ENCODE results near the gene ST8SIA4.

ST8SIA4 gene

DNA sequence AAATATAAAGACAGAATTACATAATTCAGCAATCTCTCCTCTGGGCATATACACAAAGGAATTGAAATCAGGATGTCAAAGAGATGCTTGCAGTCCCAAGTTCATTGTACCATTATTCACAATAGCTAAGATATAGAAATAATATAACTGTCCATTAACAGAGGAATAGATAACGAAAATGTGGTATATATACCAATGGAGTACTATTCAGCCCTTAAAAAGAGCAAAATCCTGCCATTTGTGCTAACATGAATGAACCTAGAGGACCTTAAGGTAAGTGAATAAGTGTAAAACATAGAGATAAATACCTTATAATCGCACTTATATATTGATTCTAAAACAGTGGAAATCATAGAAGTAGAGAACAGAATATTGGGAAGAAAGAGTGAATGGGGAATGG, 7.0 kb downstream of the ST8SIA4 start:
- no peaks in the 10 kb centered on the region for H3K36me3 ChIP-seq (ENCODE audit: insufficient read depth, insufficient read length, low read length)
- TF ChIP-seq YY1 (IDR thresholded peaks at IDR 0.05; ENCODE audit: insufficient read depth, insufficient read length) (no peak), SUZ12 (IDR thresholded peaks at IDR 0.05; ENCODE audit: extremely low read depth, insufficient read depth, insufficient read length) (no peak)
- H3K4me1 ChIP-seq (ENCODE audit: insufficient read depth, insufficient read length), result no peaks in the 10 kb centered on the region
- H3K4me3 ChIP-seq (ENCODE audit: insufficient read length, low read depth), result no peak overlapping the region
- DNase-seq (ENCODE audit: low read depth, low spot score), result no peak
- no peak overlapping the region for H3K9ac ChIP-seq (ENCODE audit: insufficient read length, low read depth)
- H3K27me3 ChIP-seq (ENCODE audit: insufficient read depth, insufficient read length), result peaks cover 13% of the 10 kb centered on the region
- H3K9me3 ChIP-seq (ENCODE audit: insufficient read depth, low read length), result no peaks in the 10 kb centered on the region

DNA sequence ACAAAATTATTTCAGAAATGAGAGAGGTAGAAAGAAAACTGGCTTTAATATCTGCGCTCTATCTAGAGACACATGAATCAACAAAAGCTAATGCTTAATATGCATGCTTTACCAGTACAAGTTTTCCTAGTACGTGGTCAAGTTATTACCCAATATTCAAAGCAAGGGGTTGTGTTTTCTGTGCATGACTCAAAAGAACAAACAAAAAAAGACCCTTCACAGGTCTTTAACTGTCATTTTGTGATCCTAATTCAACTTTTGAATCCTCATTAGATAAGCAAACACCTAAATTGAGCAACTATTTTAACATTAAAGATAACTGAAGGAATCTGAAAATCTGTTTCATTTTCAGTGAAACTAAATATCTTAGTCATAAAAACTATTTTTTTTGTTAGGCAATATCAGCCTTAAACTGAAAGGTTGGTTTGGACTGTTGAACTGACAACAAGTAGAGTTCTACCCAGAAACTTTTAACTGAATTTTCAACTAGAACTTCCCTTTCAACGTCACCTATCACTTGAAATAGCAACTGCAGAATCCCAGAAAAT, 12.5 kb downstream of the ST8SIA4 start:
- Histone ChIP-seq H3K27me3 (ENCODE audit: insufficient read depth, insufficient read length) (no peaks in the 10 kb centered on the region), H3K9ac (ENCODE audit: insufficient read length, low read depth) (no peak overlapping the region), H3K9me3 (ENCODE audit: insufficient read depth, low read length) (no peaks in the 10 kb centered on the region), H3K4me1 (ENCODE audit: insufficient read depth, insufficient read length) (no peaks in the 10 kb centered on the region), H3K36me3 (ENCODE audit: insufficient read depth, insufficient read length, low read length) (no peaks in the 10 kb centered on the region), H3K4me3 (ENCODE audit: insufficient read length, low read depth) (no peak overlapping the region)
- TF ChIP-seq SUZ12 (IDR thresholded peaks at IDR 0.05; ENCODE audit: extremely low read depth, insufficient read depth, insufficient read length) (no peak), ZNF274 (IDR thresholded peaks at IDR 0.05; ENCODE audit: low read depth, low read length) (no peak), YY1 (IDR thresholded peaks at IDR 0.05; ENCODE audit: insufficient read depth, insufficient read length) (no peak)
- DNase-seq (ENCODE audit: low read depth, low spot score), result no peak

DNA sequence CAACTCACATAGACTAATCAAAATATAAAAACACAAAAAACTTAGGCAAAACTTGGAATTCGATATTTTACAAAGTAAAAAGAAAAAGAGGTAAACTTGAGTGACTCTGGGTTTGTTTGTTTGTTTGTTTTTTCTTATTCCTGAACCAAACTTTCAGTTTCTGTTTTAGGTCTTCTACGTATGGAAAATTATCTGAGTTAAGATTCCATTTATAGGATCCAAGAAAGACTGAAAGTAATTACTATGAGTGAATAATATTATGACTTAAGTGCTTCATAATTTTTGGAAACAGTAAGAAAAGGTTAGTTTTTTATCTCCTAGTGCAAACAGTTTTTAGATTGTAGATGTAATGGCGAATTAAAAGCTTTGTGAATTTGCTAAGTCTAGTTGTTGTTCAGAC, 13.2 kb downstream of the ST8SIA4 start:
- H3K4me3 ChIP-seq (ENCODE audit: insufficient read length, low read depth), result no peak overlapping the region
- H3K9ac ChIP-seq (ENCODE audit: insufficient read length, low read depth), result no peak overlapping the region
- H3K27me3 ChIP-seq (ENCODE audit: insufficient read depth, insufficient read length), result no peaks in the 10 kb centered on the region
- H3K4me1 ChIP-seq (ENCODE audit: insufficient read depth, insufficient read length), result no peaks in the 10 kb centered on the region
- no peaks in the 10 kb centered on the region for H3K36me3 ChIP-seq (ENCODE audit: insufficient read depth, insufficient read length, low read length)
- no peaks in the 10 kb centered on the region for H3K9me3 ChIP-seq (ENCODE audit: insufficient read depth, low read length)
- no peak for DNase-seq (ENCODE audit: low read depth, low spot score)
- TF ChIP-seq ZNF274 (IDR thresholded peaks at IDR 0.05; ENCODE audit: low read depth, low read length) (no peak), SUZ12 (IDR thresholded peaks at IDR 0.05; ENCODE audit: extremely low read depth, insufficient read depth, insufficient read length) (no peak), YY1 (IDR thresholded peaks at IDR 0.05; ENCODE audit: insufficient read depth, insufficient read length) (no peak)

DNA sequence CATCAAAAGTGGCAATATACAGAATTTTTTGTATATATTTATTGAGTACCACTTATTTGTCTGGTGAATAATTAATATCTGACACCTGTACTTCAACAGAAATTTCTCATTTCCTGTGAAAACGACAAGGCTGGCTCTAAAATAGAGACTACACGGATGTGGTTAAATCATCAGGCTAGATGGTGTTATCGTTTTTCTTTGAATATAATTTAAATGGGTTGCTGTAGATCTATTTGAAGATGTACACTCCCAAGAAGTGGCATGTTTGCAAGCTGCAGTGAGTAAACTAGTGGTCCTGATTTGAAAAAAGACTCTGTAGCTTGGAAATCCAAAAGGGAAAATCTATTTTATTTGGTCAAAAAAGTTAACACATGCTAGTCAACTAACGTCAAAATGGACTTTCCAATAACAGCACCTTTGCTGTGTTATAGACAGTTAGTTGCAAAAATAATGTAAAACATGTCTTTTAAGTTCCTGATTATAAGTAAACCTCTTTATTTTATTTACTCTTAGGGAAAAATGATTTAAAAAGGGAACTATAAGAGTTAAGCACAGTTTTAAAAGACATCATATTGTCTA, 13.8 kb downstream of the ST8SIA4 start:
- TF ChIP-seq YY1 (IDR thresholded peaks at IDR 0.05; ENCODE audit: insufficient read depth, insufficient read length) (no peak), ZNF274 (IDR thresholded peaks at IDR 0.05; ENCODE audit: low read depth, low read length) (no peak), SUZ12 (IDR thresholded peaks at IDR 0.05; ENCODE audit: extremely low read depth, insufficient read depth, insufficient read length) (no peak)
- Histone ChIP-seq H3K27me3 (ENCODE audit: insufficient read depth, insufficient read length) (no peaks in the 10 kb centered on the region), H3K4me3 (ENCODE audit: insufficient read length, low read depth) (no peak overlapping the region), H3K36me3 (ENCODE audit: insufficient read depth, insufficient read length, low read length) (no peaks in the 10 kb centered on the region), H3K4me1 (ENCODE audit: insufficient read depth, insufficient read length) (no peaks in the 10 kb centered on the region), H3K9ac (ENCODE audit: insufficient read length, low read depth) (no peak overlapping the region), H3K9me3 (ENCODE audit: insufficient read depth, low read length) (no peaks in the 10 kb centered on the region)
- no peak for DNase-seq (ENCODE audit: low read depth, low spot score)

DNA sequence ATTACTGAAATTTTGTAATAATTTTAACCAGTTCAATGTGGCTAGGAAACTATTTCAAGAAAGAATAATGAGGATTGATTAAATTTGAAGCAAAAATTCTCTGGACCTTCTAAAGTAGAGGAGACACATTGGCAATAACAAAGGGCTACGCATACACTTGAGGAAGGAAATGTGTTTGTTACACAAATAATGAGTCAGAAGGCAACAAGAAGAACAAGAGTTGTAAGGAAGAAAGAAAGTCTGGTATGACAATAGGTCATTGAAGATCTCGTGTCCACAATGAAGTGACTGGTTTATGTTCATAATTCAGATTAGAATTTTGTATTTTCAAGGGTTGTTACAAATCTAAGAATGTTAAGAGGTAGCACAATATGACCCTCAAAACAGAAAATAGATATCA, 25.8 kb downstream of the ST8SIA4 start:
- TF ChIP-seq YY1 (IDR thresholded peaks at IDR 0.05; ENCODE audit: insufficient read depth, insufficient read length) (no peak), SUZ12 (IDR thresholded peaks at IDR 0.05; ENCODE audit: extremely low read depth, insufficient read depth, insufficient read length) (no peak), ZNF274 (IDR thresholded peaks at IDR 0.05; ENCODE audit: low read depth, low read length) (no peak)
- no peak overlapping the region for H3K4me3 ChIP-seq (ENCODE audit: insufficient read length, low read depth)
- H3K27me3 ChIP-seq (ENCODE audit: insufficient read depth, insufficient read length), result no peaks in the 10 kb centered on the region
- no peaks in the 10 kb centered on the region for H3K4me1 ChIP-seq (ENCODE audit: insufficient read depth, insufficient read length)
- H3K36me3 ChIP-seq (ENCODE audit: insufficient read depth, insufficient read length, low read length), result no peaks in the 10 kb centered on the region
- no peaks in the 10 kb centered on the region for H3K9me3 ChIP-seq (ENCODE audit: insufficient read depth, low read length)
- H3K9ac ChIP-seq (ENCODE audit: insufficient read length, low read depth), result no peak overlapping the region
- no peak for DNase-seq (ENCODE audit: low read depth, low spot score)

DNA sequence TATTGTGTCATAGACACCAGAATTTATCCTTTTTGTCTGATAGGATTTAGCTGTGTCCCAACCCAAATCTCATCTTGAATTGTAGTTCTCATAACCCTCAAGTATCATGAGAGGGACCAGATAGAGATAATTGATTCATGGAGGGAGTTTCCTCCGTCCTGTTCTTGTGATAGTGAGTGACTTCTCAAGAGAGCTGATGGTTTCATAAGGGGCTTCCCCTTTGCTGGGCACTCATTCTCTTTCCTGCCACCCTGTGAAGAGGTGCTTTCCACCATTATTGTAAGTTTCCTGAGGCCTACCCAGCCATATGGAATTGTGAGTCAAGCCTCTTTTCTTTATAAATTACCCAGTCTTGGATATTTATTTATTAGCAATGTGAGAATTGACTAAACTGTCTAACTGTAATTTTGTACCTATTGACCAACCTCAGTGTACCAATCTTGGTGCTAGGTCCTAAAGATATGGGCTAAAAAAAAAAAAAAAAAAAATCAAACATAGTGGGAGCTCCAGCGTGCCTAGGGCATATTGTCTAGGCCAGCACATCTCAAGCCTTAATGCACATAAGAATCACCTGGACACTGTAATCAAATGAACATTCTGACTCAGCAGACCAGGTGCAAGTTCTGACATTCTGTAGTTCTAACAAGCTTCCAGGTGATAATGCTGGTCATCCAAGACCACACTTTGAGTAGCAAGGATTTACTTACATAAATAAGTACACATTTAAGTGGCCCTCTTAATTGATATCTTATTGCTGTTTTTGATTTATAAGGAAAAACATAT, 30.5 kb downstream of the ST8SIA4 start:
- DNase-seq (ENCODE audit: low read depth, low spot score), result no peak
- H3K36me3 ChIP-seq (ENCODE audit: insufficient read depth, insufficient read length, low read length), result no peaks in the 10 kb centered on the region
- no peaks in the 10 kb centered on the region for H3K4me1 ChIP-seq (ENCODE audit: insufficient read depth, insufficient read length)
- TF ChIP-seq SUZ12 (IDR thresholded peaks at IDR 0.05; ENCODE audit: extremely low read depth, insufficient read depth, insufficient read length), result no peak
- no peak for TF ChIP-seq YY1 (IDR thresholded peaks at IDR 0.05; ENCODE audit: insufficient read depth, insufficient read length)
- no peak for TF ChIP-seq ZNF274 (IDR thresholded peaks at IDR 0.05; ENCODE audit: low read depth, low read length)
- no peaks in the 10 kb centered on the region for H3K27me3 ChIP-seq (ENCODE audit: insufficient read depth, insufficient read length)
- no peaks in the 10 kb centered on the region for H3K9me3 ChIP-seq (ENCODE audit: insufficient read depth, low read length)
- H3K9ac ChIP-seq (ENCODE audit: insufficient read length, low read depth), result no peak overlapping the region
- H3K4me3 ChIP-seq (ENCODE audit: insufficient read length, low read depth), result no peak overlapping the region

DNA sequence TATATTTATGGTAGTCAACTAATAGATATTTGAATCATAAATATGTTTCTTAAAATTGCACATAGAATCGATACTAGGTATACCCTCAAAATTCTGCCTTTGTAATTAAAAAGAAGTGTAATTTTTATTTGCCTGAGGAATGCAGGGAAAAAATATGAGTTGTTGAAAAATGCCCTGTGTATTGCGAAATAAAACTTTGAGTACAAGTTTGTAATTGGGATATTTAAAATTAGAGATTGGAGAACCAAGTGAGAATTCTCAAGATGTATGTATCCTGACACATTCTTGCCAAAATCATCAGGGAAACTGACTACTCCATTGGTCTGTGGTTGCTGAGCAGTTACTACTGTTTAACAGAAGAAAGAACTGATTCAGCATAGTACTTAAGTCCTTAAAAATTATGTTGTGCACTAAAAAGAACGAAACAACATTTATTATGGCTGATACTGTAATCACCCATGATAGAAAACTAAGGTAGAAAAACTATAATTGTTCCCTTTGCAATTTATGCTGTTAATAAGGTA, 36.0 kb downstream of the ST8SIA4 start:
- no peaks in the 10 kb centered on the region for H3K9me3 ChIP-seq (ENCODE audit: insufficient read depth, low read length)
- H3K4me3 ChIP-seq (ENCODE audit: insufficient read length, low read depth), result no peak overlapping the region
- H3K27me3 ChIP-seq (ENCODE audit: insufficient read depth, insufficient read length), result no peaks in the 10 kb centered on the region
- DNase-seq (ENCODE audit: low read depth, low spot score), result no peak
- H3K9ac ChIP-seq (ENCODE audit: insufficient read length, low read depth), result no peak overlapping the region
- TF ChIP-seq SUZ12 (IDR thresholded peaks at IDR 0.05; ENCODE audit: extremely low read depth, insufficient read depth, insufficient read length) (no peak), ZNF274 (IDR thresholded peaks at IDR 0.05; ENCODE audit: low read depth, low read length) (no peak), YY1 (IDR thresholded peaks at IDR 0.05; ENCODE audit: insufficient read depth, insufficient read length) (no peak)
- H3K36me3 ChIP-seq (ENCODE audit: insufficient read depth, insufficient read length, low read length), result no peaks in the 10 kb centered on the region
- H3K4me1 ChIP-seq (ENCODE audit: insufficient read depth, insufficient read length), result no peaks in the 10 kb centered on the region

All from NT2/D1 (cell line).